Fibroblast of lung (primary cell): ENCODE results near the gene PRR5L.

Experiments used
- EZH2 ChIP-seq: IDR thresholded peaks from 2 replicates; pipeline ENCODE4 v1.5.1; 2012; ENCODE audit warnings: low read length, control low read depth, mild to moderate bottlenecking; ENCODE audit errors: missing control alignments
- TF ChIP-seq, protein P1 (sequence below), 2 donors: IDR thresholded peaks in 1 of 2; conservative IDR thresholded peaks in 1 of 2; 1 replicate in 1 of 2; 2 replicates in 1 of 2; pipeline ENCODE4 v1.5.1; 2011 to 2012; ENCODE audit warnings: low read length in 2 of 2, control low read depth in 1 of 2, inconsistent platforms in 1 of 2, low read depth in 1 of 2, mild to moderate bottlenecking in 1 of 2

DNA sequence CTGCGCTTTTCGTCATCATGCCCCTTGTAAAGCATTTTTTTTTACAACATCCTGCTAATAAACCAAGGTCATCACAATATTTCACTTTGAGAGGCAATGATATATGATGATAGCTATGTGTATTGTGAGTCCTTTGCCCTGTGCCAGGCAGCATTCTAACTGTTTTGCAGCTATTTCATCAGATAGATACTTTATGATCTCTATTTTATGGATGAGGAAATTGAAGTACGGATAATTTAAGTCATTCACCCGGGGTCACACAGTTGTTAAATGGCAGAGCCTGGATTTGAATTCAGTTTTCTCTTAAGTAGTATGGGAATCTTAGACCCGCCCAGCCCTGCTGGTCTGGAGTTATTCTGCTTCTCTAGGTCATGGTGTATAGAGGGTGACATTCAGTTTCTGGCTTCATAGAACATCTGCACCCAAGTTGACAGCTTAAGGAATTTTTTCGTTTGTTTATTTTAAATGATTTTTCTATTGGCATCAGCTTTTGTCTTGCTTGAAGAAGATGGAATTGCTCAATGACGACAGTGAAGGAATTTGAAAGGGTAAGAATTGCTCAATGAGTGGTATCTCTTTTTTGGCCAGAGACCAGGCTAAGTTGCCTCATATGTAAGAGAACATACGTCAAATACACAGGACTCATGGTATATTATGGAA lies 926 bp downstream of the PRR5L start:
- TF ChIP-seq, protein P1, sequence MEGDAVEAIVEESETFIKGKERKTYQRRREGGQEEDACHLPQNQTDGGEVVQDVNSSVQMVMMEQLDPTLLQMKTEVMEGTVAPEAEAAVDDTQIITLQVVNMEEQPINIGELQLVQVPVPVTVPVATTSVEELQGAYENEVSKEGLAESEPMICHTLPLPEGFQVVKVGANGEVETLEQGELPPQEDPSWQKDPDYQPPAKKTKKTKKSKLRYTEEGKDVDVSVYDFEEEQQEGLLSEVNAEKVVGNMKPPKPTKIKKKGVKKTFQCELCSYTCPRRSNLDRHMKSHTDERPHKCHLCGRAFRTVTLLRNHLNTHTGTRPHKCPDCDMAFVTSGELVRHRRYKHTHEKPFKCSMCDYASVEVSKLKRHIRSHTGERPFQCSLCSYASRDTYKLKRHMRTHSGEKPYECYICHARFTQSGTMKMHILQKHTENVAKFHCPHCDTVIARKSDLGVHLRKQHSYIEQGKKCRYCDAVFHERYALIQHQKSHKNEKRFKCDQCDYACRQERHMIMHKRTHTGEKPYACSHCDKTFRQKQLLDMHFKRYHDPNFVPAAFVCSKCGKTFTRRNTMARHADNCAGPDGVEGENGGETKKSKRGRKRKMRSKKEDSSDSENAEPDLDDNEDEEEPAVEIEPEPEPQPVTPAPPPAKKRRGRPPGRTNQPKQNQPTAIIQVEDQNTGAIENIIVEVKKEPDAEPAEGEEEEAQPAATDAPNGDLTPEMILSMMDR (conservative IDR thresholded peaks at IDR 0.05 in 1 of 2, IDR thresholded peaks at IDR 0.05 in 1 of 2; ENCODE audit: low read depth in 1 of 2, low read length in 2 of 2): no peak
- TF ChIP-seq EZH2: no peak
